B cell (primary cell): ENCODE measurements around the gene AHCTF1. TPM values are rescaled to one million over a fixed set of nuclear protein-coding genes. Genes with fewer than 3 reads are reported as not detected.

ENCODE experiments used
- ATAC-seq: fragments of 200-7000 bp; cut with Tn5 transposase; one replicate; pipeline ENCODE4 v1.10.0; 2021; ENCODE audit warnings: low read depth, mild to moderate bottlenecking, moderate number of reproducible peaks, moderate library complexity
- CTCF ChIA-PET: fragments of 350-600 bp; sonication (Branson Sonifier 250); formaldehyde crosslinking; loops from one replicate; lab custom pipeline; 2021; ENCODE audit warnings: antibody characterized with exemption, inconsistent platforms; lab: Charles Lee
- POLR2A ChIA-PET: fragments of 350-600 bp; sonication (Branson Sonifier 250); formaldehyde crosslinking; loops from one replicate; lab custom pipeline; 2021; ENCODE audit warnings: antibody characterized with exemption; lab: Charles Lee
- DNase-seq: peaks from one replicate; pipeline ENCODE4 v3.0.0; 2013
- H2AFZ ChIP-seq: 2 replicates; pipeline ENCODE4 v1.6.1; 2012; ENCODE audit warnings: mild to moderate bottlenecking, low read depth, low read length; ENCODE audit not compliant: insufficient read depth, poor library complexity, severe bottlenecking
- H3K27ac ChIP-seq, 2 donors: 1 replicate in 1 of 2; 2 replicates in 1 of 2; pipeline ENCODE4 v1.5.1; 2012 to 2013; ENCODE audit warnings: low read length in 2 of 2, mild to moderate bottlenecking in 2 of 2, moderate library complexity in 1 of 2
- H3K27me3 ChIP-seq, 4 experiments: fragments of 200-600 bp in 1 of 4; sonication (generic) in 1 of 4; replicated peaks in 1 of 4; 1 replicate in 2 of 4; 2 replicates in 2 of 4; pipeline versions ENCODE4 v1.6.1 to v1.7.0; 2013 to 2016; ENCODE audit warnings: low read length in 3 of 4, mild to moderate bottlenecking in 2 of 4, mixed read lengths in 1 of 4, moderate library complexity in 1 of 4; ENCODE audit not compliant: insufficient read depth in 4 of 4, control insufficient read depth in 3 of 4; ENCODE audit errors: control extremely low read depth in 1 of 4
- H3K36me3 ChIP-seq, 2 experiments: replicated peaks in 1 of 2; 1 replicate in 1 of 2; 2 replicates in 1 of 2; pipeline versions ENCODE4 v1.6.1 to v1.7.1; 2013; ENCODE audit warnings: low read length in 1 of 2; ENCODE audit not compliant: insufficient read depth in 2 of 2, control insufficient read depth in 1 of 2; ENCODE audit errors: control extremely low read depth in 1 of 2, extremely low read depth in 1 of 2
- H3K4me1 ChIP-seq, 2 donors: fragments of 200-600 bp in 1 of 2; sonication (generic) in 1 of 2; 1 replicate in 1 of 2; 2 replicates in 1 of 2; pipeline versions ENCODE4 v1.5.1 to v1.6.1; 2013 to 2017; ENCODE audit warnings: low read length in 2 of 2; ENCODE audit not compliant: control insufficient read depth in 2 of 2, insufficient read depth in 2 of 2
- H3K4me2 ChIP-seq: replicated peaks from 2 replicates; pipeline ENCODE3; 2012; ENCODE audit warnings: mild to moderate bottlenecking, low read depth, low read length; ENCODE audit not compliant: poor library complexity, severe bottlenecking
- H3K4me3 ChIP-seq, 5 experiments: fragments of 200-600 bp in 1 of 5; sonication (generic) in 1 of 5; 1 replicate in 3 of 5; 2 replicates in 2 of 5; pipeline versions ENCODE4 v1.5.1 to v1.7.0; 2011 to 2016; ENCODE audit warnings: low read length in 4 of 5, mild to moderate bottlenecking in 4 of 5, low read depth in 2 of 5, control low read depth in 1 of 5, moderate library complexity in 1 of 5; ENCODE audit not compliant: insufficient read depth in 1 of 5; ENCODE audit errors: control extremely low read depth in 1 of 5, extremely low read depth in 1 of 5
- H3K79me2 ChIP-seq: fragments of 200-600 bp; sonication (generic); one replicate; pipeline ENCODE4 v1.6.0; 2016; ENCODE audit warnings: low read length; ENCODE audit not compliant: control insufficient read depth, insufficient read depth
- H3K9ac ChIP-seq: fragments of 200-600 bp; sonication (generic); 2 replicates; pipeline ENCODE4 v1.6.1; 2017; ENCODE audit warnings: mild to moderate bottlenecking, low read length, moderate library complexity
- H3K9me3 ChIP-seq, 3 donors: one replicate each; pipeline versions ENCODE4 v1.6.1 to v1.7.1; 2013; ENCODE audit warnings: low read length in 2 of 3; ENCODE audit not compliant: control insufficient read depth in 2 of 3, insufficient read depth in 1 of 3; ENCODE audit errors: control extremely low read depth in 1 of 3
- H4K20me1 ChIP-seq: 2 replicates; pipeline ENCODE4 v1.6.0; 2012; ENCODE audit warnings: mild to moderate bottlenecking, low read length; ENCODE audit not compliant: insufficient read depth, control insufficient read depth, poor library complexity, severe bottlenecking
- H3K27ac Mint-ChIP-seq: one replicate; pipeline ENCODE4 v1.8.0; 2021; ENCODE audit warnings: mixed read lengths
- H3K27me3 Mint-ChIP-seq: one replicate; pipeline ENCODE4 v1.8.0; 2021; ENCODE audit warnings: mixed read lengths
- H3K4me1 Mint-ChIP-seq: one replicate; pipeline ENCODE4 v1.8.0; 2021; ENCODE audit warnings: mixed read lengths
- H3K4me3 Mint-ChIP-seq: one replicate; pipeline ENCODE4 v1.8.0; 2021; ENCODE audit warnings: mixed read lengths
- H3K9me3 Mint-ChIP-seq: one replicate; pipeline ENCODE4 v1.8.0; 2022; ENCODE audit warnings: mixed read lengths; ENCODE audit not compliant: insufficient read depth
- EZH2 ChIP-seq: IDR thresholded peaks from 2 replicates; pipeline ENCODE4 v1.6.1; 2012; ENCODE audit warnings: borderline replicate concordance, low read depth, mild to moderate bottlenecking, moderate library complexity, low read length; ENCODE audit not compliant: insufficient read depth, poor library complexity, severe bottlenecking
- WGBS: methylation state at CpG from one replicate; pipeline ENCODE4 v1.1.5; 2013; ENCODE audit warnings: missing lambda C conversion rate; ENCODE audit not compliant: insufficient coverage; 5-methylcytosine and 5-hydroxymethylcytosine counted together
- intact Hi-C: fragments of 100-400 bp; cut with micrococcal nuclease; formaldehyde crosslinking; loops from one replicate; pipeline ENCODE4 v1.10.0; 2022
- polyA plus RNA-seq: library from polyadenylated mRNA; depleted of rRNA; stranded (reverse); fragments of >200 nt; gene quantifications from 2 replicates; pipeline ENCODE4 v1.2.3, GENCODE V29; 2012
- total RNA-seq, 2 donors: library from RNA; stranded (reverse); fragments of 120-200 nt in 1 of 2; gene quantifications; 1 replicate in 1 of 2; 2 replicates in 1 of 2; pipeline versions ENCODE4 v1.2.3 to v1.2.4, GENCODE V29; 2013 to 2022
- TF ChIP-seq, protein P1 (sequence below): fragments of 200-600 bp; IDR thresholded peaks from one replicate; pipeline ENCODE4 v1.8.0; 2022; ENCODE audit warnings: antibody characterized with exemption, mild to moderate bottlenecking

AHCTF1 gene
- total and polyA plus RNA-seq, 2 donors (not counting 1 experiment from before 2014, with no cell fraction given), result 8.6 to 34.8 TPM

DNA sequence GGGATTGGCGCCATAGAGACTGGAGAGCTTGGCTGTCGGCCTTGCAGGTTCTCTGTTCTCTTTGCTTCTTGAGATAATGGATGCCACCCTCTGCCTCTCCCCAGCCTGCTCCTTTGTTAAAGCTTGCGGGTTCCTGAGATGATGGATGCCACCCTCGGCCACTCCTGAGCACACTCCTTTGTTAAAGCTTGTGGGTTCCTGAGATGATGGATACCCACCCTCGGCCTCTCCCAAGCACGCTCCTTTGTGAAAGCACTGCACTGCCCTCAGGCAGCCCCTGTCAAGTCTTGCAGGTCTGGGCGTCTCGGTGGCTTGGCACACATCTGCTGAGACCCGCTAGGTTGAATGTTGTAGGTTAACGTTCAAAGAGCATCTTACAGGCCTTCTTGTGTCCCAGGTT, 131.0 kb downstream of the AHCTF1 start:
- Histone ChIP-seq H3K4me1 (no peaks in the 10 kb centered on the region), H3K9me3 (peaks cover 0 to 7% (median 0%) of the 10 kb centered on the region in 3 donors), H3K27ac (no peak overlapping the region), H3K79me2 (no peaks in the 10 kb centered on the region), H3K27me3 (no peaks in the 10 kb centered on the region), H3K36me3 (no peaks in the 10 kb centered on the region), H3K4me2 (no peak overlapping the region), H2AFZ (no peak overlapping the region), H3K4me3 (no peak overlapping the region), H3K9ac (no peak overlapping the region), H4K20me1 (no peaks in the 10 kb centered on the region)
- CTCF ChIA-PET, result no interaction called here
- no peak for DNase-seq
- 96% methylated on average over 10 of the region's 10 CpGs for WGBS
- intact Hi-C loops, result no loop called here
- POLR2A ChIA-PET, result no interaction called here
- ATAC-seq, result no peak
- H3K27ac Mint-ChIP-seq, result no peak overlapping the region
- TF ChIP-seq, protein P1, sequence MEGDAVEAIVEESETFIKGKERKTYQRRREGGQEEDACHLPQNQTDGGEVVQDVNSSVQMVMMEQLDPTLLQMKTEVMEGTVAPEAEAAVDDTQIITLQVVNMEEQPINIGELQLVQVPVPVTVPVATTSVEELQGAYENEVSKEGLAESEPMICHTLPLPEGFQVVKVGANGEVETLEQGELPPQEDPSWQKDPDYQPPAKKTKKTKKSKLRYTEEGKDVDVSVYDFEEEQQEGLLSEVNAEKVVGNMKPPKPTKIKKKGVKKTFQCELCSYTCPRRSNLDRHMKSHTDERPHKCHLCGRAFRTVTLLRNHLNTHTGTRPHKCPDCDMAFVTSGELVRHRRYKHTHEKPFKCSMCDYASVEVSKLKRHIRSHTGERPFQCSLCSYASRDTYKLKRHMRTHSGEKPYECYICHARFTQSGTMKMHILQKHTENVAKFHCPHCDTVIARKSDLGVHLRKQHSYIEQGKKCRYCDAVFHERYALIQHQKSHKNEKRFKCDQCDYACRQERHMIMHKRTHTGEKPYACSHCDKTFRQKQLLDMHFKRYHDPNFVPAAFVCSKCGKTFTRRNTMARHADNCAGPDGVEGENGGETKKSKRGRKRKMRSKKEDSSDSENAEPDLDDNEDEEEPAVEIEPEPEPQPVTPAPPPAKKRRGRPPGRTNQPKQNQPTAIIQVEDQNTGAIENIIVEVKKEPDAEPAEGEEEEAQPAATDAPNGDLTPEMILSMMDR, result no peak
- TF ChIP-seq EZH2, result no peak
- H3K4me3 Mint-ChIP-seq, result no peak overlapping the region
- H3K9me3 Mint-ChIP-seq, result no peaks in the 10 kb centered on the region
- H3K27me3 Mint-ChIP-seq, result no peaks in the 10 kb centered on the region
- H3K4me1 Mint-ChIP-seq, result no peaks in the 10 kb centered on the region

DNA sequence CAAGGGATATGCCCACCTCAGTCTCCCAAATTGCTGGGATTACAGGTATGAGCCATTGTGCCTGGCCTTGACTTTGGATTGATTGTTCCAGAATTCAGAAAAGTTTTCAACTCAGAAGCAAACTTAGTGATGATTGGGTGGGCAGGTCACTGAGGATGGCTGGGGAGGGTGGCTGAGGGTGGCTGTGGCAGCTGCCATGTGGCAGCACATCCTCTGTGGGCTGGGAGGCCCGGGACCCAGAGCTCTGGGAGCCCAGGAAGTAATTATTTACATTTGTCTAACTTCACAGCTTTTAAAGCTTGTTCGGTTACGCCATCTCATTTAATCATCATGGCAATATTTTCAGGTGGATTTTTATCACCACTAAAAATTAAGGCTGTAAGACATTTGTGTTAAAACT, 131.4 kb downstream of the AHCTF1 start:
- Histone ChIP-seq H3K4me2 (no peak overlapping the region), H3K9ac (no peak overlapping the region), H3K4me3 (no peak overlapping the region), H3K79me2 (no peaks in the 10 kb centered on the region), H3K4me1 (no peaks in the 10 kb centered on the region), H3K9me3 (peaks cover 0 to 7% (median 0%) of the 10 kb centered on the region in 3 donors), H3K36me3 (no peaks in the 10 kb centered on the region), H3K27ac (no peak overlapping the region), H4K20me1 (no peaks in the 10 kb centered on the region), H3K27me3 (no peaks in the 10 kb centered on the region), H2AFZ (no peak overlapping the region)
- CTCF ChIA-PET, result no interaction called here
- H3K4me3 Mint-ChIP-seq, result no peak overlapping the region
- intact Hi-C loops, result no loop called here
- no peak for TF ChIP-seq EZH2
- H3K27ac Mint-ChIP-seq, result no peak overlapping the region
- H3K27me3 Mint-ChIP-seq, result no peaks in the 10 kb centered on the region
- no peaks in the 10 kb centered on the region for H3K9me3 Mint-ChIP-seq
- WGBS, result no CpG with 5 or more reads among the region's 3 CpGs
- POLR2A ChIA-PET, result no interaction called here
- DNase-seq (no peak), ATAC-seq (no peak)
- no peaks in the 10 kb centered on the region for H3K4me1 Mint-ChIP-seq
